KMS-11 (cell line): Measurements from ENCODE around the gene SMARCA4.

Experiments
- H2AFZ ChIP-seq: fragments of 200-600 bp; sonication (generic); 2 replicates; pipeline ENCODE4 v1.6.1; 2016; ENCODE audit warnings: antibody characterized with exemption, mixed run types, low read depth
- H3K27ac ChIP-seq: fragments of 200-600 bp; sonication (generic); 2 replicates; pipeline ENCODE4 v1.6.1; 2016; ENCODE audit warnings: mild to moderate bottlenecking, mixed run types
- H3K27me3 ChIP-seq: fragments of 200-600 bp; sonication (generic); 2 replicates; pipeline ENCODE4 v1.6.1; 2017; ENCODE audit warnings: mild to moderate bottlenecking, low read depth, mixed run types, moderate library complexity; ENCODE audit not compliant: insufficient read depth
- H3K36me3 ChIP-seq: fragments of 200-600 bp; sonication (generic); 2 replicates; pipeline ENCODE4 v1.6.1; 2017; ENCODE audit warnings: mild to moderate bottlenecking, mixed run types; ENCODE audit not compliant: insufficient read depth
- H3K4me1 ChIP-seq: fragments of 200-600 bp; sonication (generic); 2 replicates; pipeline ENCODE4 v1.6.1; 2016; ENCODE audit warnings: mild to moderate bottlenecking, low read depth, mixed run types; ENCODE audit not compliant: poor library complexity, severe bottlenecking
- H3K4me2 ChIP-seq: fragments of 200-600 bp; sonication (generic); 2 replicates; pipeline ENCODE4 v1.7.0; 2016; ENCODE audit warnings: mild to moderate bottlenecking, mixed run types
- H3K4me3 ChIP-seq: fragments of 200-600 bp; sonication (generic); IDR thresholded peaks from 2 replicates; pipeline ENCODE4 v1.6.1; 2017; ENCODE audit warnings: low read depth, low read length, mixed read lengths; ENCODE audit not compliant: insufficient read depth
- H3K79me2 ChIP-seq: fragments of 200-600 bp; sonication (generic); 2 replicates; pipeline ENCODE4 v1.6.1; 2016; ENCODE audit warnings: low read depth, mixed run types; ENCODE audit not compliant: insufficient read depth
- H3K9ac ChIP-seq: fragments of 200-600 bp; sonication (generic); 2 replicates; pipeline ENCODE4 v1.6.1; 2016; ENCODE audit warnings: mild to moderate bottlenecking, mixed run types
- H4K20me1 ChIP-seq: fragments of 200-600 bp; sonication (generic); 2 replicates; pipeline ENCODE4 v1.6.1; 2016; ENCODE audit warnings: mild to moderate bottlenecking, mixed run types; ENCODE audit not compliant: insufficient read depth
- CTCF ChIP-seq: fragments of 200-600 bp; sonication (generic); conservative IDR thresholded peaks from 2 replicates; pipeline ENCODE4 v1.6.1; 2017; ENCODE audit warnings: low read depth, mild to moderate bottlenecking, antibody characterized with exemption, low read length, moderate library complexity, mixed read lengths

The SMARCA4 gene

GRCh38 chr19:10975374-10976130, 14.7 kb downstream of the SMARCA4 start:
- H3K4me3 ChIP-seq: no peak overlapping the region
- peaks cover 84% of the 10 kb centered on the region for H3K79me2 ChIP-seq
- no peak overlapping the region for H3K9ac ChIP-seq
- H2AFZ ChIP-seq: no peak overlapping the region
- peaks cover 36% of the 10 kb centered on the region for H3K4me1 ChIP-seq
- H3K4me2 ChIP-seq: no peak overlapping the region
- no peak for TF ChIP-seq CTCF
- H3K27ac ChIP-seq: no peak overlapping the region
- peaks cover 6% of the 10 kb centered on the region for H4K20me1 ChIP-seq
- no peaks in the 10 kb centered on the region for H3K27me3 ChIP-seq
- H3K36me3 ChIP-seq: no peaks in the 10 kb centered on the region

DNA sequence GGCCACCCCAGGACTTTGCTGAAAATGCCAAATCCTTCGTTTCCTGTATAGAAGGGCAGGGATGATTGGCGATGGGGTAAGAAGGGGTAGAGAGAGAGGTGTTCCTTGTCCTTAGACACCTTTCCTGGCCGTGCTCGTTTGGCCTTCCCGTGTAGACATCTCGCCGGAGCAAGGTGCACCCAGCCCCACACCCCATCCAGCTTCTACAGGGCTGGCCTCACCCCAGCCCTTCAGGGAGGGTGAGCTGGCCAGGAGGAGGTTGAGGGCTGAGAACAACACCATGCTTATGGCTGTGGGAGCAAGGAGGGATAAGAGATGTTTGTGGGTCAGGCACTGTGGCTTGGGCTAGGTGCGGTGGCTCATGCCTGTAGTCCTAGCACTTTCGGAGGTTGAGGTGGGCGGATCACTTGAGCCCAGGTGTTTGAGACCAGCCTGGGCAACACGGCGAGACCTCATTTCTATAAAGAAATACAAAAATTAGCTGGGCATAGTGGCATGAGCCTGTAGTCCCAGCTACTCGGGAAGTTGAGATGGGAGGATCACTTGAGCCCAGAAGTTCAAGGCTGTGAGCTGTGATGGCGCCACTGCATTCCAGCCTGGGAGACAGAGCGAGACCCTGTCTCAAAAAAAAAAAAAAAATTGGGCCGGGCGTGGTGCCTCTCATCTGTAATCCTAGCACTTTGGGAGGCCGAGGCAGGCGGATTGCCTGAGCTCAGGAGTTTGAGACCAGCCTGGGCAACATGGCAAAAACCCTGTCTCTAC, 15.5 kb downstream of the SMARCA4 start:
- H4K20me1 ChIP-seq: peaks cover 13% of the 10 kb centered on the region
- no peaks in the 10 kb centered on the region for H3K36me3 ChIP-seq
- no peak overlapping the region for H2AFZ ChIP-seq
- no peak overlapping the region for H3K27ac ChIP-seq
- peaks cover 44% of the 10 kb centered on the region for H3K4me1 ChIP-seq
- no peaks in the 10 kb centered on the region for H3K27me3 ChIP-seq
- no peak overlapping the region for H3K4me2 ChIP-seq
- no peak overlapping the region for H3K4me3 ChIP-seq
- TF ChIP-seq CTCF: no peak
- peaks cover 84% of the 10 kb centered on the region for H3K79me2 ChIP-seq
- no peak overlapping the region for H3K9ac ChIP-seq

DNA sequence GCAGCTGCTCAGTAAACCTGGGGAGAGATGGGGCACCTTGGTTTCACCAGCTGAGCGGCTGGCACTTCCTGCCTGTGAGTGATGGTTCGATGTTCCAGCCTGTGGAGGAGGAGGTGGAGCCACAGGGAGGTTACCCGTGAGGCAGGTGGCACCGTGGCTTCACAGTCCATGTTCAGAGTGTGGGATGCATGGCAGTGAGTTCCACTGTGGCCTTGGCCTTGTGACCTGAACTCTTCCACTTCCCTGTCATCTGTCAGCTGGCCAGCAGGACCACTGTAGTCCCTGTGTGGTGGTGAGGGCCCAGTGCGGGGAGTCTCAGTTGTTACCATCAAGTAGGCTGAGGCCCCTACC, 16.9 kb downstream of the SMARCA4 start:
- no peak overlapping the region for H3K27ac ChIP-seq

GRCh38 chr19:10979951-10980381, 19.1 kb downstream of the SMARCA4 start:
- no peak overlapping the region for H3K4me3 ChIP-seq
- peak overlapping the region; percentile 38; the same call in 1 of the 2 replicates for H3K27ac ChIP-seq
- peaks cover 83% of the 10 kb centered on the region for H3K79me2 ChIP-seq
- H3K4me1 ChIP-seq: peaks cover 43% of the 10 kb centered on the region
- no peaks in the 10 kb centered on the region for H3K36me3 ChIP-seq
- peaks cover 17% of the 10 kb centered on the region for H4K20me1 ChIP-seq
- TF ChIP-seq CTCF: 0 out of 2 replicates have a peak, but pooled peaks have one; percentile 22
- H2AFZ ChIP-seq: no peak overlapping the region
- H3K27me3 ChIP-seq: no peaks in the 10 kb centered on the region
- peak overlapping the region; percentile 65 for H3K4me2 ChIP-seq
- H3K9ac ChIP-seq: no peak overlapping the region

More for the DNA sequence above, 16.9 kb downstream of the SMARCA4 start:
- Histone ChIP-seq H3K79me2 (peaks cover 84% of the 10 kb centered on the region), H3K4me2 (no peak overlapping the region), H3K4me3 (no peak overlapping the region), H3K9ac (no peak overlapping the region), H3K36me3 (no peaks in the 10 kb centered on the region), H2AFZ (no peak overlapping the region), H3K4me1 (peaks cover 46% of the 10 kb centered on the region), H3K27me3 (no peaks in the 10 kb centered on the region), H4K20me1 (peaks cover 17% of the 10 kb centered on the region)
- TF ChIP-seq CTCF: no peak
